Thyroid gland (tissue), 4 donors: Measurements from ENCODE around the gene CCP110. TPM values are rescaled to one million over a fixed set of nuclear protein-coding genes. Genes with fewer than 3 reads are reported as not detected.
A peak's percentile ranks its signal among the peaks of the same experiment; 100 is the strongest.

Experiments
- DNase-seq, 2 donors: peaks; one replicate each; pipeline ENCODE4 v3.0.0-alpha.2; 2019
- H3K27ac ChIP-seq, 3 donors: fragments of 200-600 bp; sonication (generic); 1 replicate in 2 of 3; 2 replicates in 1 of 3; pipeline ENCODE4 v1.5.1; 2016 to 2019; ENCODE audit warnings: mild to moderate bottlenecking in 1 of 3, moderate library complexity in 1 of 3
- H3K27me3 ChIP-seq: fragments of 200-600 bp; sonication (generic); one replicate; pipeline ENCODE4 v1.5.1; 2019
- H3K36me3 ChIP-seq, 2 donors: fragments of 200-600 bp; sonication (generic); one replicate each; pipeline ENCODE4 v1.5.1; 2016 to 2019
- H3K4me1 ChIP-seq, 2 donors: fragments of 200-600 bp; sonication (generic); one replicate each; pipeline ENCODE4 v1.5.1; 2017 to 2019
- H3K4me3 ChIP-seq, 3 donors: fragments of 200-600 bp; sonication (generic); replicated peaks in 1 of 3; 1 replicate in 2 of 3; 2 replicates in 1 of 3; pipeline ENCODE4 v1.5.1; 2016; ENCODE audit warnings: mild to moderate bottlenecking in 1 of 3
- H3K9me3 ChIP-seq: fragments of 200-600 bp; sonication (generic); one replicate; pipeline ENCODE4 v1.5.1; 2017
- POLR2A ChIP-seq, 2 donors: fragments of 450-650 bp; IDR thresholded peaks; one replicate each; pipeline ENCODE4 v1.6.1; 2017; ENCODE audit warnings: antibody characterized with exemption in 2 of 2, mild to moderate bottlenecking in 2 of 2, moderate library complexity in 1 of 2
- WGBS, 2 donors: methylation state at CpG; one replicate each; pipeline ENCODE4 v1.1.5; 2017; 5-methylcytosine and 5-hydroxymethylcytosine counted together
- intact Hi-C: fragments of 100-400 bp; cut with DNase I; formaldehyde crosslinking; loops from one replicate; pipeline ENCODE4 v1.15.1; 2023
- total RNA-seq, 4 donors: library from RNA; depleted of rRNA; stranded (reverse); fragments of >200 nt; gene quantifications; one replicate each; pipeline ENCODE4 v1.2.3, GENCODE V29; 2016
- TF ChIP-seq, protein P1 (sequence below), 6 experiments: fragments of 200-600 bp in 3 of 6; fragments of 450-650 bp in 3 of 6; sonication (generic) in 3 of 6; IDR thresholded peaks; one replicate each; pipeline ENCODE4 v1.5.1; 2016 to 2019; ENCODE audit warnings: antibody characterized with exemption in 6 of 6, mild to moderate bottlenecking in 2 of 6, inconsistent platforms in 1 of 6, moderate library complexity in 1 of 6

The CCP110 gene
- total RNA-seq, 4 donors from 2014 or later = 19.5 to 27.8 (median 24.0) TPM

DNA sequence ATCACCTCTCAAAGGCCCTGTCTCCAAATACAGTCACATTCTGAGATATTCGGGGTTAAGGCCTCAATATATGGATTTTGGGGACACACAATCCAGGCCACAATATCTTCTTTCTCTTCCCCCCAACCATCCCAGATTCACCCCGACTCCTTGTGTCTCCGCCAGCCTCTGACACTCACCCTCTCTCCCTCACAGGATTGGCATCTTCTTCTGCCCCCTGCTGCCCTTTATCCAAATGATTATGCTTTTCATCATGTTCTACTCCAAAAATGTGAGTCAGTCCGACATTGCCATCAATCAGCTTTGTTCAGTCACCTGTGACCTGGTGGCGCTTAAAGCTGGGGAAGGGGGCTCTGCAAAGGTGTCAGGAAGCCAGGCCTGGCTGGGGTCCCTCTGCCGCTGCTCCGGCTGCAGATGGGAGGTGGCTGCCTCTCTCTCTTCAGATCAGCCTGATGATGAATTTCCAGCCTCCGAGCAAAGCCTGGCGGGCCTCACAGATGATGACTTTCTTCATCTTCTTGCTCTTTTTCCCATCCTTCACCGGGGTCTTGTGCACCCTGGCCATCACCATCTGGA, 36.9 kb upstream of the CCP110 start:
- TF ChIP-seq POLR2A (IDR thresholded peaks at IDR 0.05) = no peak
- TF ChIP-seq, protein P1, sequence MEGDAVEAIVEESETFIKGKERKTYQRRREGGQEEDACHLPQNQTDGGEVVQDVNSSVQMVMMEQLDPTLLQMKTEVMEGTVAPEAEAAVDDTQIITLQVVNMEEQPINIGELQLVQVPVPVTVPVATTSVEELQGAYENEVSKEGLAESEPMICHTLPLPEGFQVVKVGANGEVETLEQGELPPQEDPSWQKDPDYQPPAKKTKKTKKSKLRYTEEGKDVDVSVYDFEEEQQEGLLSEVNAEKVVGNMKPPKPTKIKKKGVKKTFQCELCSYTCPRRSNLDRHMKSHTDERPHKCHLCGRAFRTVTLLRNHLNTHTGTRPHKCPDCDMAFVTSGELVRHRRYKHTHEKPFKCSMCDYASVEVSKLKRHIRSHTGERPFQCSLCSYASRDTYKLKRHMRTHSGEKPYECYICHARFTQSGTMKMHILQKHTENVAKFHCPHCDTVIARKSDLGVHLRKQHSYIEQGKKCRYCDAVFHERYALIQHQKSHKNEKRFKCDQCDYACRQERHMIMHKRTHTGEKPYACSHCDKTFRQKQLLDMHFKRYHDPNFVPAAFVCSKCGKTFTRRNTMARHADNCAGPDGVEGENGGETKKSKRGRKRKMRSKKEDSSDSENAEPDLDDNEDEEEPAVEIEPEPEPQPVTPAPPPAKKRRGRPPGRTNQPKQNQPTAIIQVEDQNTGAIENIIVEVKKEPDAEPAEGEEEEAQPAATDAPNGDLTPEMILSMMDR (IDR thresholded peaks at IDR 0.05) = no peak
- no peaks in the 10 kb centered on the region for H3K4me1 ChIP-seq
- H3K27ac ChIP-seq = no peak overlapping the region
- H3K27me3 ChIP-seq = no peaks in the 10 kb centered on the region
- no peak for DNase-seq
- no peak overlapping the region for H3K4me3 ChIP-seq
- 89 to 93% methylated on average over 10 of the region's 10 CpGs for WGBS, 2 donors
- intact Hi-C loops = no loop called here
- H3K9me3 ChIP-seq = no peaks in the 10 kb centered on the region
- no peaks in the 10 kb centered on the region for H3K36me3 ChIP-seq

DNA sequence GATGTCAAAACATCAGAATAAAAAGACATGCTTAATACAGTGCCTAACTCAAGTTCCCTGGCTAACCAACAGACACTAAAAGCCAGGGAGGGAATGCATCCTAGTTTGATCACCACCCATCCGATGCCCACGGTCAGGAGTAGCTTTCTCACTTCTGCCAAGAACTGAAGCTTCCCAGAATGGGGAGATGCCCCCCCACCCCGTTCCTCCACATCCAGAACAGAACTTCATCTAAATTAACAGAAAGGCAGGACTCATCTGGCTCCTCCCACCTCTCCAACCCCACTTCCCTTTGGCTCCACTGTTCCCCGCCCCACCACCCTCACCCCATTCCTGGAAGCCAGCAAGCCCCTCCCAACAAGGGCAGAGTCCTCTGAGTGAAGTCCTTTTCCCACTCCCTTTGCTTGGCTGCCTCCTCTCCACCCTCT, 35.5 kb upstream of the CCP110 start:
- no peaks in the 10 kb centered on the region for H3K27me3 ChIP-seq
- no peak overlapping the region for H3K27ac ChIP-seq
- TF ChIP-seq, protein P1 (IDR thresholded peaks at IDR 0.05) = no peak
- TF ChIP-seq POLR2A (IDR thresholded peaks at IDR 0.05) = no peak
- no peaks in the 10 kb centered on the region for H3K36me3 ChIP-seq
- H3K4me3 ChIP-seq = no peak overlapping the region
- WGBS, 2 donors = 63 to 78% methylated on average over 4 of the region's 4 CpGs
- H3K4me1 ChIP-seq = no peaks in the 10 kb centered on the region
- intact Hi-C loops = no loop called here
- no peaks in the 10 kb centered on the region for H3K9me3 ChIP-seq
- peak in 1 of 2 donors; percentile 23 for DNase-seq

DNA sequence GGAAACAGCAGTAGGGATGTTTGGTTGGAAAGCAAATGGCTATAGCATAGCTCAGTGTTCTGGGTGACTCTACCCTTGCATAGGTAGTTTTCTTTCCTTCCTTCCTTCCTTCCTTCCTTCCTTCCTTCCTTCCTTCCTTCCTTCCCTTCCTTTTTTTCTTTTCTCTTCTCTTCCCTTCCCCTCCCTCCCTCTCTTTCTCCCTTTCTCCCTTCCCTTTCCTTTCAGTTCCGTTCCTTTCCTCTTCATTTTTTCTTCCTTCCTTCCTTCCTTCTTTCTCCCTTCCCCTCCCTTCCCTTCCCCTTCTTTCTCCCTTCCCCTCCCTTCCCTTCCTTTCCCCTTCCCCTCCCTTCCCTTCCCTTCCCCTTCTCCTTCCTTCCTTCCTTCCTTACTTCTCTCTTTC, 33.1 kb upstream of the CCP110 start:
- H3K27me3 ChIP-seq = no peaks in the 10 kb centered on the region
- TF ChIP-seq, protein P1 (IDR thresholded peaks at IDR 0.05) = no peak
- TF ChIP-seq POLR2A (IDR thresholded peaks at IDR 0.05) = no peak
- no peaks in the 10 kb centered on the region for H3K36me3 ChIP-seq
- 81 to 94% methylated on average over 1 of the region's 1 CpG for WGBS, 2 donors
- H3K4me1 ChIP-seq = no peaks in the 10 kb centered on the region
- no peaks in the 10 kb centered on the region for H3K9me3 ChIP-seq
- intact Hi-C loops = no loop called here
- no peak overlapping the region for H3K27ac ChIP-seq
- no peak overlapping the region for H3K4me3 ChIP-seq
- no peak for DNase-seq

DNA sequence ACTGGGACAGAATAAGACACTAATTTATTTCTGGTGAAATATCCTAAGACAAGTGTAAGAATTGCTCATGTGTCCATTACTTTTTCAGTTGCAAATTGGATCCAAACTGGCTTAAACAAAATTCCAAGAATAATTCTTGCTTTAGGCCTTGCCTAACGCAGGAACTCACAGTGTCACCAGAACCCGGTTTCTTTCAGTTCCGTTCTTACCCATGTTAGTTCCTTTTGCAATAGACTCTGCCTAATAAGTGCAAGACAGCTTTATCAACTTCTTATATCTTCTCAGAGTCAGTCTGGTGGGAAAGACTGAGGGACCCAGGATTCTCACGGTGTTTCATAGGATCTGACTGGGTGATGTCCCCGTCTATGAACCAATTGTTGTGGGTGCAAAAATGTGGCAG, 26.6 kb upstream of the CCP110 start:
- 78 to 82% methylated on average over 5 of the region's 5 CpGs for WGBS, 2 donors
- intact Hi-C loops = no loop called here
- Histone ChIP-seq H3K27ac (no peak overlapping the region), H3K9me3 (no peaks in the 10 kb centered on the region), H3K4me3 (no peak overlapping the region), H3K36me3 (peaks cover 7 to 10% of the 10 kb centered on the region in 2 donors), H3K27me3 (no peaks in the 10 kb centered on the region), H3K4me1 (no peaks in the 10 kb centered on the region)
- TF ChIP-seq POLR2A (IDR thresholded peaks at IDR 0.05) = no peak
- TF ChIP-seq, protein P1 (IDR thresholded peaks at IDR 0.05) = no peak
- DNase-seq = no peak

DNA sequence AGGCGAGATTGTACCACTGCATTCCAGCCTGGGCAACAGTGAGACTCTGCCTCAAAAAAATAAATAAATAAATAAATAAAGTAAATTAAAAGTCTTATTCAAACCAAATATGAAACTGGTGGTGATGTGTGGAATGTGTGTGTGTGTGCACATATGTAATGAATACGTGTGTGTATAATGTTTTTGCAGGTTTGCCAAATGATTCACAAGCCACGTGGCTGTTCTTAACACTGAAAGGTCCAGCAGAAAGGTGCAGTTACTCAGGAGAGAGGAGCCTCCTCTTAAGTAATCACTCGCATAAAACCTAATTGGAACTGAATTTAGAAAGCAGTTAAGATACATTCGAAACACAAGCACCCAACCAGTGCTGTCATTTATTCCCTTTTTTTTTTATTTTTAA, 24.7 kb upstream of the CCP110 start:
- Histone ChIP-seq H3K9me3 (no peaks in the 10 kb centered on the region), H3K36me3 (peaks cover 17 to 18% of the 10 kb centered on the region in 2 donors), H3K27ac (no peak overlapping the region), H3K4me1 (no peaks in the 10 kb centered on the region), H3K27me3 (no peaks in the 10 kb centered on the region), H3K4me3 (no peak overlapping the region)
- intact Hi-C loops = no loop called here
- DNase-seq = no peak
- TF ChIP-seq, protein P1 (IDR thresholded peaks at IDR 0.05) = no peak
- TF ChIP-seq POLR2A (IDR thresholded peaks at IDR 0.05) = no peak
- 49 to 60% methylated on average over 5 of the region's 5 CpGs for WGBS, 2 donors
